C4-2B (cell line): ENCODE data around the gene EXOSC5.

Experiments
- ZFX ChIP-seq: fragments of 450-650 bp; IDR thresholded peaks from 2 replicates; pipeline ENCODE4 v1.6.1; 2017
- TF ChIP-seq, protein P1 (sequence below): fragments of 450-650 bp; conservative IDR thresholded peaks from 2 replicates; pipeline ENCODE4 v1.5.1; 2017; ENCODE audit warnings: mild to moderate bottlenecking

DNA sequence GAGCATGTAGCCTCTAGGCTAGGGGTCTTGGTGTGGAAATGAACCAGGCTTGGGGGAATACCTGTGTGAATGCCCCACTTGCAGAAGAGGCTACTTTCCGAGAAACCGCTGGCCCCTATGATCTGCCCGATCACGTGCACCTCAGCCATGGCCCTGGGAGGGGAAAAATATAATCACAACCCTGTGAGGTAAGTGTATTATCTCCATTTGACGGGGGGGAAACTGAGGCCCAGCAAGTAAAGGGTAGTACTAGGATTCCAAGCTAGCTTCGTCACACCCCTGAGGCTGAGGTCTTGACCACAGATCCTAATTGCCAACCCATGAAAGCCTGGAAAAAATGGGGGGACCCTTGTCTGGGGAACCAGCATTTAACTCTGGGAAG is 33.8 kb downstream of the EXOSC5 start:
- TF ChIP-seq, protein P1, sequence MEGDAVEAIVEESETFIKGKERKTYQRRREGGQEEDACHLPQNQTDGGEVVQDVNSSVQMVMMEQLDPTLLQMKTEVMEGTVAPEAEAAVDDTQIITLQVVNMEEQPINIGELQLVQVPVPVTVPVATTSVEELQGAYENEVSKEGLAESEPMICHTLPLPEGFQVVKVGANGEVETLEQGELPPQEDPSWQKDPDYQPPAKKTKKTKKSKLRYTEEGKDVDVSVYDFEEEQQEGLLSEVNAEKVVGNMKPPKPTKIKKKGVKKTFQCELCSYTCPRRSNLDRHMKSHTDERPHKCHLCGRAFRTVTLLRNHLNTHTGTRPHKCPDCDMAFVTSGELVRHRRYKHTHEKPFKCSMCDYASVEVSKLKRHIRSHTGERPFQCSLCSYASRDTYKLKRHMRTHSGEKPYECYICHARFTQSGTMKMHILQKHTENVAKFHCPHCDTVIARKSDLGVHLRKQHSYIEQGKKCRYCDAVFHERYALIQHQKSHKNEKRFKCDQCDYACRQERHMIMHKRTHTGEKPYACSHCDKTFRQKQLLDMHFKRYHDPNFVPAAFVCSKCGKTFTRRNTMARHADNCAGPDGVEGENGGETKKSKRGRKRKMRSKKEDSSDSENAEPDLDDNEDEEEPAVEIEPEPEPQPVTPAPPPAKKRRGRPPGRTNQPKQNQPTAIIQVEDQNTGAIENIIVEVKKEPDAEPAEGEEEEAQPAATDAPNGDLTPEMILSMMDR: no peak
- no peak for TF ChIP-seq ZFX
